HG03432 (cell line): ENCODE results near the gene KRT3.

ENCODE experiments used
- ATAC-seq: cut with Tn5 transposase; IDR thresholded peaks from one replicate; pipeline ENCODE4 v1.9.1; 2021; ENCODE audit warnings: mild to moderate bottlenecking, moderate library complexity; ENCODE audit not compliant: unreplicated experiment

KRT3 gene

DNA sequence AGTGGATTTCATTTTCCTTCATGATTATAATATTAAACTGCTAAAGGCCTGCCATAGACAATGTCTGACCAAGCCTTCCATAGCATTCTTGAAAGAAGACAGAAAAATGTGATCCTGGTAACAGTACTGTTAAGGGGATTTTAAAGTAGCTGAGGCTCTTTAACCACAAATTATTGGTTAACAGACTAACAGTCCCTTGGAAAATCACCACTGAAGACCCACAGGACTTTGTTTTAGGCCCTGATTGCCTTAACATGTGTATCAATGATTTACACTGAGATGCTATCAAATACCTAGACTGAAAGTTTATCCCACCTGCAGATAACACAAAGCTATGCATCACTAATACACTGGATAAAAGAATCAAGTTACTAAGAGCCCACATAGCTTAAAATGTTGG lies 32.2 kb upstream of the KRT3 start:
- no peak for ATAC-seq

DNA sequence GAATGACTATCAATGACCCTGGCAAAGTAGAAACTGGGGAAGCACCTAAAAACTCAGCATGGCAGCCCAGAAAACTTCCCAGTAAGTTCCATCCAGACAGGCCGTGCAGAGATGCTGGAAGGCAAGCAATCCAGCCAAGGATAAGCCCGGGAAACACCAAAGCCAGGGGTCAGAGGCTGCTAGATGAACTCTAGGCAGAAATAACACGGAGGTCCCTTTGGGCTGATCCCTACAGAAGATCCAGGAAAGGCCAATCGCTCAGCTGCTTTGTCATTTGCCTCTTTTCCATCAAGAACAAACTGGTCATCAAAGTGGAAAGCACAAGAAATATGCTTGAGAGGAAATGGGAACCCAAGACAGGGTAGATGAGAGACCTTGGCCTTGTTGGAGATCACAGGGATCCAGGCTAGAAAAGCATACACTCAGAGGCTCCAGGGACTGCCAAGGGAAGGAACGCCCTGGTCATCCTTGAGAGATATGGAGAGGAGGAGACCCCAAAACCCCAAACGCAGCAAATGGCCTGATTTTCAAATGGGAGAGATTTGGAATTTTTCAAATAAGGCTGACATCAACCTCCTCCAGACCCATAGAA lies 31.7 kb upstream of the KRT3 start:
- ATAC-seq, result no peak

DNA sequence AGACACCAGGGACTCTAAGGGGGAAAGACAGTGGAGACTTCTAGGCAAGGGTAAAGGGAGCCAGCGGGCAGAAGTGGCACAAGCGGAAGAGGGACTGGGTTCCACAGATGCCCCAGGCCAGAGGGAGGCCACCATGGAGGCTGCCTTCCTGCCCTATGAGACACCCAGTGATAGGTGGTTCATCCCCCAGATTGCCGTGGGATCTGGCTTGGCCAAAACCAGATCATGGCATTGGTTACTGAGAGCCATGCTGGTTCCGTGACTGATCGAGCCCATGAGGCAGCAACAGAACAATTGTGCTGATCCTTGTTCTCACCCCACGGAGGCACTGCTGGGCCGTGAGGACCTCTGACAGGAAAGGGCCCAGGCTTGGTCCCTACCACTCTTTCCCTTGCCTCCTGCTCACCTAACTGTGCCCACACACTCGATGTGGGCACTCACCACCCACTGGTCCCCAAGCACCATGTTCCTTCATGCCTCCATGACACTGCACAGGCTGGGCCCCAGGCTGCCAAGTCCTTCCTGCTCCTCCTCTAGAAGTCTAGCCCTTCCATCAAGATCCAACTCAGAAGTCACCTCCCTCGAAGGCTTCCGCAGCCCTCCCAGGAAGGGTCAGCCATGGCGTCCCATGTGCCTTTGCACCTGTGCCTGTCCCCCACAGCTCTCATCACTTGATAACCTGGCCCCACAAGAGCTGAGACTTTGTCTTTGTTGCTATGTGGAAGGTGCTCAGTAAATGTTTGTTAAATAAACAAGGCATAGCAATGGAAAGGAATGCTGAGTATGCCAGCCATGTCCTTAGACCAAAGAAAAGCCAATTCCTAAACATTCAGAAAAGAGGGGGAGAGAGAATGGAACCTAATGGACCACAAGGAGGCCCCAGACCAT lies 30.9 kb upstream of the KRT3 start:
- no peak for ATAC-seq

DNA sequence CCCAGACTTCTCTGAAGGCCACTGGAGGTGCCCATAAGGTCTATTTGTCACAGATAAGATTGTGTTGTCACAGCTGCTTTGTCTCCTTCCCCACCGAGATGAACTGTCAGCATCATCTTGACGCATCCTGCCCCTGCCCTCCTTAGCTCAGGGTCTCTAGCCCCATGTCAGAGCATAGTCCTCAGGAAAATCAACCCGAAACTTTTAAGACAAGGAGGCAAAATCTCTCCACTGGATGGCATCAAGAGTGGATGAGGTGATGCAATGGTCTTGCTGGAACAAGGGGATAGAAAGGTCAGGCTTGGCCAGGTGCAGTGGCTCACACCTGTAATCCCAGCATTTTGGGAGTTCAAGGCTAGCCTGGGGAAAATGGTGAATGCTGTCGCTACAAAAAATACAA lies 30.0 kb upstream of the KRT3 start:
- no peak for ATAC-seq

DNA sequence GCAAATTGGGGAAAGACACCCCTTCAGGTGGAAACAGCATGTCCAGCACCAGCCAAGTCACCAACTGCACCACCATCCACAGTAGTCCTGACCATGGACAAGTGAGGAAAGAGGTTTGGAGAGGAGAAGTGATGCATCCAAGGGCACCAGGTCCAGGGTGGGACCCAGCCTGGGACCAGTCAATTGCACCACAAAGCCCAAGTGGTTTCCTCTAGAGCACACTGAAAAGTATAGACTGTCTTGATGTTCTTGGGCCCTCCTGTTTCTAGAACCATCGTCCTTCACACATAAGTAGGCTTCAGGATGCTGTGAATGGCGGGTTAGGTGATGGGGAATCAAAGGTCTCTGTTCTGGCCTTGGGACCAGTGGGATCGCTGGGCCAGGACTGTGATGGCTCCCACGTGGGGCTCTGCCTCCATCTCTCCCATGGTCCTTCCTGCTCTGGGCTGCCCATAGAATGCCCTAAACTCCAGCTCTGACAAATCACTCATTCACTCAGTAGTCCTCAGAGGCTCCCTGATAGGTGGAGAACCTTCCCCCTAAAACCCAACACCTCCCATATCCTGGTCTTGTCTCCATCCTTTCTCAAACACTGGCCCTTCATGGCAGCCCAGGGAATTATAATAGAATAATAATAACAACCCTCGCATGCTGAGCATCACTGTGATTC lies 29.0 kb upstream of the KRT3 start:
- no peak for ATAC-seq

DNA sequence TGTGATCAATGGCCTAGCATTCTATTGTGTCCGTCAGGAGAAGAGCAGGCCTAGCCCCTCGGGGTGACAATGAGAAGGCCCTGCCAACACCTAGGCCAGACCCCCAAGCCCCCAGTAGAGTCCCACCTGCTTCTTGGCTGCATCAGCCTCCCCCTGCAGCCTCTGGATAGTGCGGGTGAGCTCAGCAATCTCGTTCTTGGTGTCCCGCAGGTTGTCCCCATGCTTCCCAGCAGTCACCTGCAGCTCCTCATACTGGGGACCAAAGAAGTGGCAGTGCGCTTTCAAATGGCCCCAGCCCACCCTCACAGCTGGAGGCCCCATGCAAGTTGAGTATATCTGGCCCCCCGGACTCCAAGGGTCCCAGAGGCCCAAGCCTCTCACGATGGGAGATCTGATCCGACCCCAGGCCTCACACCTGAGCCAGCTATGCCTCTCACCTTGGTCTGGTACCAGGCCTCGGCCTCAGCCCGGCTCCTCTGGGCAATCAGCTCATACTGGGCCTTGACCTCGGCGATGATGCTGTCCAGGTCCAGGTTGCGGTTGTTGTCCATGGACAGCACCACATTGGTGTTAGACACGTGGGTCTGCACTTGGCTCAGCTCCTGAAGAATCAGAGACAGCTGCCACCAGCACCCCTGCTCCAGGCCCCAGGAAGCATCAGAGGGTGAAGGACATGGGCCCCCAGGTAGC lies 28.0 kb upstream of the KRT3 start:
- no peak for ATAC-seq

DNA sequence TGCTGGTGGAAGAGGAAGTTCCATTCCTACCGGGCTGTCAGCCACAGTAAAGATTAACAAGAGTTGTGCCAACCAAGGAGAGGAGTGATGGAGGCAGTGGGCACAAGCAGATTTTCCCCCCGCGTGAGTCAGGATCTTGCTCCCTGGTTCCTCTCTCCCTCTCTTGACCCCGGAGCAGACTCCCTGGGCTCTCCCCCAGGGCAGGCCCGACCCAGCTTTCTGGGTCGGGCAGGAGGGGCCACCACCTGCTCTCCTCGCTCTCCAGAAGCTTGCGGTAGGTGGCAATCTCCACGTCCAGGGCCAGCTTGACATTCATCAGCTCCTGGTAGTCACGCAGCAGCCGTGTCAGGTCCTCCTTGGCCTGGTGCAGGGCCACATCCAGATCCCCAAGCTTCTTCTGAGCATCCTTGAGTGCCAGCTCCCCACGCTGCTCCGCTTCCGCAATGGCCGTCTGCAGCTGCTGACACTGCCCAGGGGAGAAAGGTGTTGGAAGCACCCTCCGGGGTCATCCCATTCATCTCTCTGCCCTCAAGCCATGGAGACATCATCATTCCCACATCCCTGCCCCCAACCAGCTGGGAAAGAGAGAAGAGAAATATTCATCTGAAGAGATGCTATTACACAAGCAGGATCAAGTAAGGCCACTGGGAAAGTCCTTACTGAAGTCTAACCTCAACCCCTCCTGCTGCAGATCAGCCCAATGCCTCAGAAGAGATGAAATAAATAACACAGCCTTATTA lies 27.0 kb upstream of the KRT3 start:
- ATAC-seq, result no peak

DNA sequence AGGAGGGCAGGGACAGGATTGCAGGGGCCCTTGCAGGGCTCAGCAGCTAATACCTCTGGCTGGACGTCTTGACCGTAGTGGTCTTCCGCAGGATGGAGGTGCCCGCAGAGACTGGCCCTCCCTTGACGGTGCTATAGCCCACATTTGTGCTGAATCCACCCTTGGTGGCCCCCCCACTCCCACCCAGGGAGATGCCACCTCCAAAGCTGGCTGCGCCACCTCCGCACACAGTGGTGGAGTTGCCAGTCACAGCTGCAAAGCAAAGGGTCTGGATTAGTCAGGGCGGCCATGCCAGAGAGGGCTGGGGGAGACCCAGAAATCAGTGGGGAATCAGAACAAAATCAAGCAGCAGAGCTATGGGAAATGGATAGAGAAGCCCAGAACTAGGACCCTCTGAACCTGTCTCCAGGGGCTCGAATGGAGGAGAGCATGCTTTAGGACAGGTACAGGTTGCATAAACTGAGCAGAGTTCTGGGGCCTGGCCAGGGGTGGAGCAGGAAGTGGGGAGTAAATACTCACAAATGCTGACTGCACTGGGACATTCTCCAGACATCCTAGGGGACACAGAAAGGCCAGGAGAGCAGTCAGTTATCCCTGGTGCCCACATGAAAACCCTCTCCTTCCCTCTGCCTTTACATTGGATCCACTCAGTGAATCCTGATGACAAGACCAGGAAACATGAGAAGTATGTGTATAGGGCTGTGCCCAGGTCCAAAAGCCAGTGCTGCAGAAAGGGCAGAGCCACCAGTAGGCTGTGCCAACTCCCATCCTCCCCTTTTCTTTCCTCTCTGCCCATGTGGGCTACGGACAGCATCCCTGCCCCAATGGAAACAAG lies 26.1 kb upstream of the KRT3 start:
- ATAC-seq, result no peak

DNA sequence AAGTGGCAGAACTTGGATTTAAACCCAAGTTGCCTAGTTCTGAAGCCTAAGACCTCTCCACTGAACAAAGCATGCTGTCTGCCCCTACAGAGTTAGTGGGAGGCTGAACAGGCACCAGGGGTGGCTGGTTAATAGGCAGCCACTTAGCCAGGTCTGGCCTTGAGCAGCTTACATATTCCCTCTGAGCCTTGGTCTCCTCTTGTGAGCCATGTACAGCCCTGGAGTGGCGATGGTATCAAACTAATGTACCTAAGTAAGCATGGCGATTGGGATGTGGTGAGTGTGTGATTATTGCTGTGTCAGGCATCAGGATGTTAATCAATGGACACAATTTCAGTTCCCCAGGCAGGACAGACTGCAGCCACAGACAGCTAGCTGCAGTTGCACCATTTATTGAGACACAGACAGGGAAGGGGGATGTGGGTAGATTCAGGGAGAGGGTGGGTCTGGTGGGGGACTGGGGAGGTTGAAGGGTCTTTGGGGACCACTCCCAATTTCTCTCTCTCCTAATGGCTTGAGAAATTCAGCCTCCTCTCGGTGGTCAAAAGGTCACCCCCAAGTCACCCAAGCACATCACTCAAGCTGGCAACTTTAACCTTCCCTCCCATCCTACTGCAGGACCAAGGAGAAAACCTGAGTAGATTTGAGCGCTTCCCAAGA lies 25.3 kb upstream of the KRT3 start:
- ATAC-seq, result no peak

DNA sequence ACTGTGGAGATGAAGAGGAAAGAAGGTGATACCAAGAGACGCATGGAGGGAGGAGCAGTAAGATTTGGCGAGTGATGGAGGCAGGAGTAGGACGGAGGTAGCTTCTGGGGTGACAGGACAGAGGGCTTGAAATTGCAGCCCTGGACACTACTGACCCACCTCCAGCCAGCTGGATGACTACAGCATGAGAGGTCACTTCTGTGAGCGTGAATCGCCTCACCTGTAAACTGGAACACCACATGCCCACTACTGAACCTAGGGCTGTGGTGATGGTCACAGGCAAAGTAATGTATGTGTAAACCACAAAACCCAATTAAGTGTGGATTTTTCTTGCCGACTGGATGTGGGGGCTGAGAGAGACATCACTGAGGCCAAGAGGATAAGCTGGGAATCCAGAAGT lies 24.6 kb upstream of the KRT3 start:
- ATAC-seq, result no peak

DNA sequence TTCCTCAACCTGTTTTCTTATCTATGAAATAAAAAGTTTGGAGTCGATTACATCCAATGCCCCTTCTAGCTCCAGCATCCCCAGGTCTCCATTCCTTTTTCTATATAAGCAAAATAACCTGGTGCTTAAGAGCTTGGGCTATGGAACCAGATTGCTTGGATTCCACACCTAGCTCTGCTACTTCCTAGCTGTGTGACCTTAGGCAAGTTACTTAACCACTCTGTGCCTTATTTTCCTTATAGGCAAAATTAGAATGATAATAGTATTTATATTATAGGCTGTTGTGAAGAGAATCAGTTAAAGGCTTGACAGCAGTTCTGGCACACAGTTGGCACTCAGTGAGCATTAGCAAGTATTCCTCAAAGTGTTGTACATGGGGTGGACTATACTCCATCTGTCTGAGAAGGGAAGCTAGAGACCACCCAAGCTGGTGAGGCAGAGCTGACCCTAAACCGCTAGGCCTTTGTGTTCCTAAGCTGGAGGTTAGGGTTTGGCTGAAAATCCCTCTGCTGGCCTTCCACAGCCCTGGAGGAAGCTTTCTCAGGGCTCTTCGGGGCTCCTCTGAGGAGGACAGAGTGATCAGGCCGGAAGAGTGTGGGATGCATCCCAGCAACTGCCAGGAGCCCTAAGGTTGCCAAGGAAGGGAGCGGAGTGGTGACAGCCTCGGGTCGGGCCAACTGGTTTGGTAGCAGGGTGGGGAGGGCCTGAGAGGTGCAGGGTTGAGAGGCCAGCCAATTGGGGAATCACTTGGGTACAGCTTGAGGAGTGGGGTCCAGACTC lies 24.0 kb upstream of the KRT3 start:
- ATAC-seq, result no peak

DNA sequence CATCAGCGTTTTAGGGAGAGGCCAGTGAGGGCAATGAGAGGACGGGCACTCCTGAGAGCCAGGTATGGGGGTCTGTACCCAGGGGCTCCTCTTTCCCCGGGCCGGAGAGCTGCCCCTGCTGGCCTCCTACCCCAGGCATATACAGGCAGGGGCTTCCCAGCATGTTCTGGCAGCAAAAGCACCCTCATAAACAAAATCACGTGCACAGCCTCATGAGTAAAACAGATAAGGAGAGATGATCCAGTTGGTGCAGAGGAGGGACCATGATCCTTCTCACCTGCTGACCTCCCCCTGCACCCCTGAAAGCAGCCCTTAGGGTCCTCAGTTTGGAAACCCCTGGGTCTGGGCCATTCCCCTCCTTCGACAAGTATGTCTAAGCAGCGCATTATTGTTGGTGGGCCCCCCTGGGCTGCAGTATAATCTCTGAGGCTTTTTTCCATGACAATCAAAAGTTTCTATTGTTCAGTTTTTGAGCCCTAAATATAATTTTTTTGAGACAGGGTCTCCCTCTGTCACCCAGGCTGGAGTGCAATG lies 23.0 kb upstream of the KRT3 start:
- ATAC-seq, result no peak

DNA sequence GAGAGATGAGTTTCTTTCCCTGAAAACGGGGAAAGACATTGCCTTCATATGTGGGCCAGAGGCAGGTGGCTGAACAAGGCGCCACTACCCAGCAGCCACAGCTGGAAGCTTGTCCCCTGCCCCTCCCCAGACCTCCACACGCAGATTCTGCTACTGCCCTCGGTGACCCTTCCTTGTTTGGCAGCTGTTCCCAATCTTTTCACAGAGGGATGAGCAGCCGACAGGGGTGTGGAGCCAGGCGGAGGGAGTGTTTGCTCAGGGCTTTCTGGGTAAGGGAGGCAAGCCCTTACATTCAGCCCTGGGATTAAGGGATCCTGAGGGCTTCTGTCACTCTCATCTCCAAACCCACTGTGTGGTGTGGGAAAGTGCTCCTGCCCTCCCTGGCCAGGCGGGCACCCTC lies 22.5 kb upstream of the KRT3 start:
- ATAC-seq, result no peak

DNA sequence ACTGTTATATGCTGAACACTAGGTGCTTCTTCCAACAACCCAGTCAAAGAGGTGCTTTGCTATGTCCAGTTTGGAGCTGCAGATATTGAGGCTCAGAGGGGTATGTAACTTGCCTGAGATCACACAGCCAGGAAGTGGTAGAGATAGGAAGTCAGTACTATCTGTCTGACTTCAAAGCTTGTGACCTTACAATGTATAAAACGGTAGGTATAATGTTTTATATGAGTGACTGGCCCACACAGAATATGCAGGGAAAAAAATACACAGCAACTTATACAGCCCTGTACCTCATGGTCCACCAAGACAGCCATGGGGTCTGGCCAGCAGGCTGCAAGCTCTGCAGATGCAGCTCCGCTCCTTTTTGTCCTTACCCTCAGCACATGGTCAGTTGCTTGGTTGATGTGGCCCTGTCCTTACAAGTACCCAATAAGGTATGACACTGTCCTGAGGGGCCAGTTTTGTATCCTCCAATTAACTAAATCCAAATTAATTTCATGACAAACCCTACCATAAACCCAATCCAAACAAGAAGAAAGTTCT lies 21.9 kb upstream of the KRT3 start:
- no peak for ATAC-seq

DNA sequence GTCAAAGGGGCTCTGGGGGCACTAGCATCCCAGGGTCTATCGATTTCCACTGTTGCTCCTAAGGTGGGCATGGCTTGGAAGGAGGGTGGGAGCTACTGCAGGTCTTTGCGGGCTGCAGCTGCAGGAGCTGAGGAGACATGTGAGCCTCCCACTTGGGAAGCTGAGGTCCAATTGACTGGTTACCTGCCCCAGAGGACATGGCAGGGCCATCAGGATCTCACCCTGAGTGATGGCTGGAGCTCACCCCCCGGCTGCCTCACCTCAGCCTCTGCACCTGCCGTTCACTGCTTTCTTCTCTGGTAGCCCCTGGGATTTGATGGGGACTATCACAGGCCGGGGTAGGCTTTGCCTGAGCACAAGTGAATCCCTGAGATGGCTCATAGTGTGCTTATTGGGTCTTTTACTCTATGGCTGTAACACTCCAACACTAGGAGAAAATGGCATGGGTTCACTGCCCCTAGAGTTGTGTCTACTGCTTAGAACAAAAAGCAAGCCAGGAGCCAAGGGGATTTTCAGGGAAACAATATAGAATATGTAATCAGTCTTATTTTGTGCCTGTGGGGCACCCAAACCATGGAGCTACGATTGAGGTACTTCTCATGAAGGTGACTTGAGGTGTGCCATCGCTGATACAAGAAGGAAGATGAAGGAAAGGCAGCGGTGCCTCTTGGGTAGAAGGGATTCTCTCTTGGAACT lies 21.2 kb upstream of the KRT3 start:
- no peak for ATAC-seq

DNA sequence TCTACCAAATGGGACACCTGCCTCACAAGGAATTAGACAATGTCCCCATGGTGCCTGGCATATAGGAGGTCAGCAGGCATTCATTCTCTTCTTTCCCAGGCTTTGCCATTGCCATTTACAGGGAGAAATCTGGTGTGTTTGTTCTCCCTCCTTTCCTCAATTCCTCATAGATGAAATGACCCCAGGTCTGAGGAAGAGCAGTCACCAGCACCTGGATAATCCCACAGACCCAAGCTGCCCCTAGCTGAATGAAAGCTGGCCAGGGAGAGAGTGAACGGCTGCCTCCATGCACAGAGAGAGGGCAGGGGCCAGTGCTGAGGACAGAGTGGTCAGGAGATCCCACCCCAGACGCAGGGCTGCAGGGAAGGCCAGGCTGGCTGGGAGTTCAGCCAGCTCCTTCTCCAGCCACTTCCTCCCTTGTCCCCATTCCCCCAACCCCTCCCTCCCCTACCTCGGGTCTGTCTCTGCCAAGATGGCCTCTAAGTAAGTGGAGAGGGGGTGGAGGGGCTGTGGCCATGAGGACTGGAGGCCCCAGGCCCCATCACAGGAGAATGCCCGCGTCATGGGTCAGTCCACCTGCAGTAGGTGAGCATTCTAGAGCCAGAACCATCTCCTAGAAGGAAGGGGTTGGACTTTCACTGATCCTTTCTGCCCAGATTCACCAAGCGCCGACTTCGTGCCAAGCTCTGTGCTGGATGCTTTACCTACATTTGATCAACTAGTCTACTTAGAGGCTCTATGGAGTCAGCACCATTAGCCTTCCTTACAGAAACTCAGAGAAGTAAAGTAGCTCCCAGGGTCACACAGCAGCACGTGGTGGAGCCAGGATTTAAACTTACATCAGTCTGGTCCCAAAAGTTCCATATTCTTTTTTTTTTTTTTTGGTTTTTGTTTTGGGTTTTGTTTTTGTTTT lies 20.0 kb upstream of the KRT3 start:
- no peak for ATAC-seq
